ENCODE results near the gene AK2.
"Not testable (repeated sequence)": the region's sequence is repeated elsewhere in the genome, so short reads cannot be mapped to it uniquely, and the experiment has no call there.

Gene AK2

DNA sequence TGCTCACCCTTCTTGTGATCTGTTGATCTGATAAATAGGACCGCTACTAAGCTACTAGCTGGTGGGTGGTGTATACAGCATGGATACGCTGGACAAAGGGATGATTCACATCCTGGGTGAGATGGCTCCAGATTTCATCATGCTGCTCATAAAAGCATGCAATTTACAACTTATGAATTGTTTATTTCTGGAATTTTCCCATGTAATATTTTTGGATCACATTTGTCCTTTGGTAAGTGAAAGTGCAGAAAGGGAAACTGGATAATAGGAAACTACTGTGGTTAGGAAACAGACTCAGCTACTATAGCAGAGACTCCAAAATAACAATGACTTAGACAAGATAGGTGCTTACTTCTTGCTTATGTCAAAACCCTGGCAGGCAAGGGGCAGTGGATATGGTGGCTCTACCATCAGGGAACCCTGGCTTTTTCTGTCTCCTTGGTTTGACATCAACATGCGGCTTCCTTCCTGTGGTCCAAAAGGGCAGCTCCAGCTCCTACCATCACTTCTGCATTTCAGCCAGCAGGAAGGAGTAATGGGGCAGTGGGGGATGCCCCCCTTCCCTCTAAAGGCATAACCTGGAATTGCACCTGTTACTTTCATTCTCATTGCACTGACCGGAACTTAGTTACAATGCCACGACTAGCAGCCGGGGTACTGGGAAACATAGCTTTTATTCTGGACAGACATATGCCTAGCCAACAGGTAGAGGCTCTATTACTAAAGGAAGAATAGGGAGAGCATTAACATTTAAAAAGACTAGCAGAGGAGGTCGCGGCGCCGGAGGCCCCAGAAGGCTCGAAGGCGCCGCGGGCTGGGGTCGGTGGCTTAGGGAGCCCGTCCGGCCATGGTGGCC is 13.8 kb upstream of the AK2 start:
- DNase-seq (ENCODE audit: low spot score) = no peak

DNA sequence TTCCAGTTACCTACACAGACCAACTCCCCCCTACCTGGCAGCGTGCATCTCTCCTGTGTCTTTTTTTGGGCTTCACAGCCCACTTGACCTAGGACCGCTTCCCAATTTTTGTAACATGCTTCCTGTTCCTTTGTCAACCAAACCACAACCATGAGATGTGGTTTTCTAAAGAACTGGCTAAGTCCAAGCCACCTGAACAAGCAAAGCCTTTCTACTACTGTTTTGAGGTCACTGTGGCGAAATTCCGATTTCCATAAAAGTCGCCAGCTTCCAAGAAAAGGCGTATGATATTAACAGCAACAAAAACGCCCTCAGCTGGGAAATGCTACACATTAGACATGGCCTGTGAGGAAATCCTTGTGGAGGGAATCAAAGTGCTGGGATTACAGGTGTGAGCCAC is 12.7 kb upstream of the AK2 start:
- no peak for DNase-seq (ENCODE audit: low spot score)

DNA sequence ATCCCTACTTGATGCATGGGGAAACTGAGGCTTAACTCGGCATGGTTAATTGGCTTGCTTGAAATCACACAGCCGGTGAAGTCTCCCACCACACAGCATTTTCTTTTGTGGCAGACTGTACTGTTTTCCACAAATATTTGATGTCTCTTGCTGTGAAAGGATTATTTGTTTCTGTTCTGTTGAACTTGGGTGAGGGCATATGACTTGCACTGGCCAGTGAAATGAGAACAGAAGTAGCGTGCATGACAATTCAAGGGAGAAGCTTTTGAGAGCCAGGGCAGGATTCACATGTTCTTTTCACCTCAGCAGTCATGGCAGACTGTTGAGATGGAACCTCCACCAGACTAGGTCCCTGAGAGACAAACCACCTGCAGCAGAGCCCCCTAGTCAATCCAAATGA is 11.7 kb upstream of the AK2 start:
- DNase-seq (ENCODE audit: low spot score) = no peak

DNA sequence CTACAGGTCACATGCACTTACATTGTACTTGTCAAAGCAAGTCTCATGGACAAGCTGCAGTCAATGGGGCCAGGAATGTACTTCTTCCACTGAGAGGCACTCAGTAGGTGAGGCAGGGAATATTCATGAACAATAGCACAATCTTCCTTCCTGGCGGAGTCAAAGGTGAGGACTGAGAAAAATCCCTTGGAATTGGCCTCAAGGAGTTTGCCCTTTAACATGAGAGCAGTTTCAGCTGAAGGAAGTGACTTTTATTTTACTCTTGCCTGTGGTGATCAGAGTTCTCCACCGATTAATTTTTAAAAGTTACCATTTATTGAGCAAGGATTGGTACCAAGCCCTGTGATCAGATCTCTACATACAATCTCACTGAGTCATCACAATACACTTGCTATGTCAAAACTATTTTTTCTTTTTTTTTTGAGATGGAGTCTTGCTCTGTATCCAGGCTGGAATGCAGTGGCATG is 11.2 kb upstream of the AK2 start:
- no peak for DNase-seq (ENCODE audit: low spot score)

DNA sequence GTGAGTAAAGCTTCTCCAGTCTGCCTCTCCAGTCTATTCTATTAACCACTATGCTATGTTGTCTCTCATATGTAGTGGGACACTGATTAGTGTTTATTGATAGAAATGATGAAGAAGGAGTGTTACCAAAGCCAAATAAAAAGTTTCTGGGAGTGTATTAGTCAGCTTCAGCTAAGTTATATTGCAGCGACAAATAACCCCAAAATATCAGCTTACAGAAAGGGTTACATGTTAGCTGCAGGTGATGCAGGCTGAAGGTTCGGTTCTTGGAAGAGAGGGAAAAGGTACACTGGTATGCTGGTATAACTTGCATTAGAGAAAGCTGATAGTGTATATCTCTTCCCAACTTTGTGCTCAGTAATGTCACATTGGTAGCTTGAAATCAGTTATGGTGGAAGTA is 10.6 kb upstream of the AK2 start:
- DNase-seq (ENCODE audit: low spot score) = no peak

DNA sequence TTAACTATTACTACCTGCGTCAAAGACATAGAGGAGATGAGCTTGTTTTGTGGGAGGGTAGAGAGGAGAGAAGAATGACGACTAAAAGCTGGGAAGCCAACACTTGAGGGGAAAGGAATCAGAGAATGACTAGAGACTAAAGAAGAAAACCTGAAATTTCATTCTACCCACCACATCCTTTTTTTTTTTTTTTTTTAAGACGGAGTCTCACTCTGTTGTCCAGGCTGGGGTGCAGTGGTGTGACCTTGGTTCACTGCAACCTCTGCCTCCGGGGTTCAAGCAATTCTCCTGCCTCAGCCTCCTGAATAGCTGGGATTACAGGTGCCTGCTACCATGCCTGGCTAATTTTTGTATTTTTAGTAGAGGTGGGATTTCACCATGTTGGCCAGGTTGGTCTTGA is 9.6 kb upstream of the AK2 start:
- not testable (repeated sequence) for DNase-seq (ENCODE audit: low spot score)

DNA sequence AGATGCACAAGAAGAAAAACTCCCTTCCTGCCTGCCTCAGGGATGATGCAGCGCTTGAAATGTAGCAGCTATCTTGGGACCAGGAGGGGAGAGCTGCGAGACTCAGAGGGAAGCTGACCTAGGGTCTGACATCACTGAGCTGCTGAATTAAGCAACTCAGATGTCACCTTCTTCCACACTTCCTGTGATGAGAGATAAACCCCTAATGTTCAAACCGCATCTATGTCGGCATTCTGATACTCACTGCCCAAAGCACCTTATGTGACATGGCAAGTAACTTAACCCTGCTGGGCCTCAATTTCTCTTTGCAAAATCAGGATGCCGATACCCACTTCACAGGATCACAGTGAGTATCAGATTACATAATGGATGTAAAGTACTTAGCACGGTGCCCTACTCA is 9.1 kb upstream of the AK2 start:
- DNase-seq (ENCODE audit: low spot score) = peak; percentile 30

DNA sequence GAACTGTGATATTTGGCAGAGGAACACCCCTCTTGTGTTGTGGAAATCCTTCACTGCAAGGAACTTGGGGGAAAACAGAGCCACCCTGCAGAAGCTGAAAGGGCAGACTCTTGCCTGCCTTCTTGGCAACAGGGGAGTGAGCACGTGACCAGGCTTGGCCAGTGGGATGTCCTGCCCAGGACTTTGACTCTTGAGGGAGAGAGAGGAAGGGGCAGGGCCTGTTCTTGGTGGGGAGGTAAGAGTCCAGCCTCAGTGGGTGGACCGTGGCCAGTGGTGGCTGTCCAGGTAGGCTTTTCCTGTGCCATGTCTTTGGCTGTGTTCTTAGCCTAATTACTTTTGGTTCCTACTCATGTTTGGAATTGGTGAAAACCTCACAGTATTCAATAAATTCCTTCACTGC is 8.6 kb upstream of the AK2 start:
- DNase-seq (ENCODE audit: low spot score) = no peak

DNA sequence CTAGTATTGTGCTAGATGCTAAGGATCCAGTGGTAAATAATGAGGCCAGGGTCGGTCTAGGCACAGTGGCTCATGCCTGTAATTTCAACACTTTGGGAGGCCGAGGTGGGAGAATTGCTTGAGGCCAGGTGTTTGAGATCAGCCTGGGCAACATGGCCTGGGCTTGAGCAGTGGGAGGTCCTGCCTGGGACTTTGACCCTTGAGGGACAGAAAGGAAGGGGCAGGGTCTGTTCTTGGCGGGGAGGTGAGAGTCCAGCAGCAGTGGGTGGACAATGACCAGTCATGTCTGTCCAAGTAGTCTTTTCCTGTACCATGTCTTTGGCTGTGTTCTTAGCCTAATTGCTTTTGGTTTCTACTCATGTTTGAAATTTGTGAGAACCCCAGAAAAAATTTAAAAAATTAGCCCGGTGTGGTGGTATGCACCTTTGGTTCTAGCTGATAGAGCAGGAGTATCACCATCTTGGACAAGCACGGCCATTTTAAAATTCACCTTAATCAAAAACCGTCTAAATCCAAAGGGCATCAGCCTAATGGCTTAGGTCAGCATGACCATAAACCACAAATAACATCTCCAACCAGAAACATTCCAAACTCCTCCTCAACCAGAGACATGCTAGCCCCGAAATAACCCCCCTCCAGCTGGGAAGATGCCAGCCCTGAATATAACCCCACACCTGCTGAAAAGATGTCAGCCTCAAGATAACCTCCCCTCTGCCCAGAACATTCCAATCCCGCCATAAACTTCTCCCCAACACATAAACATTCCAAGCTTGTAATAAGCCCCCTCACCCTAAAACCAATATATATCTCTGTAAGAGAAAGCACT is 6.8 kb upstream of the AK2 start:
- DNase-seq (ENCODE audit: low spot score) = no peak

DNA sequence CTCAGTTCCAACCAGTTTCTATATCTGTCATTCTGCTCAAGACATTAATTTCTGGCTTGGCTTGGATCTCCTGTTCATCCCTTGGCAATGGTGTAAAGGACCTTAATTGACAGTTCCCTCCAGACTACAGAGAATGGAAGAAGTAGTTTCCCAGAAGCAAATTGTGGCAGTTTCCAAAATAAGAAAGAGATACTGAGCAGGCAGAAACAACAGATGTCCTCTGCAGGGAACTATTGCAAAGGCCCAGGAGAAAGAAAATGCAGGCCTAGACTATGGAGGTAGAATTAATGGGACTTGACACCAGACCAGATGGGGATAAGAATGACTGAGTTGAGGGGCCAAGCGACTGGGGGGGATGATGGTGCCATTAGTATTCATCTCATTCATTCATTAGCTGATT is 6.1 kb upstream of the AK2 start:
- no peak for DNase-seq (ENCODE audit: low spot score)

DNA sequence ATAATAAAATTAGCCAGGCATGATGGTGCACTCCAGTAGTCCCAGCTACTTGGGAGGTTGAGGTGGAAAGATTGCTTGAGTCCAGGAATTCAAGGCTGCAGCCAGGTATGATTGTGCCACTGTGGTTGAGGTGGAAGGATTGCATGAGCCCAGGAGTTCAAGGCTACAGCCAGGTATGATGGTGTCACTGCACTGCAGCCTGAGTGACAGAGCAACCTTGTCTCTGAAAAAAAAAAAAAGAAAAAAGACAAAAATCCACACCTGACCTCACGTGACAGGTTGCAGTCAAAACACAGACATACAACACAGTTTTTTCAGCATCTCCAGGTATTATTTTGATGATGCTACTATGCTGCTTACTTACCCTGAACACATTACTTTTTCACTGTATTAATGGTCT is 4.3 kb upstream of the AK2 start:
- no peak for DNase-seq (ENCODE audit: low spot score)

DNA sequence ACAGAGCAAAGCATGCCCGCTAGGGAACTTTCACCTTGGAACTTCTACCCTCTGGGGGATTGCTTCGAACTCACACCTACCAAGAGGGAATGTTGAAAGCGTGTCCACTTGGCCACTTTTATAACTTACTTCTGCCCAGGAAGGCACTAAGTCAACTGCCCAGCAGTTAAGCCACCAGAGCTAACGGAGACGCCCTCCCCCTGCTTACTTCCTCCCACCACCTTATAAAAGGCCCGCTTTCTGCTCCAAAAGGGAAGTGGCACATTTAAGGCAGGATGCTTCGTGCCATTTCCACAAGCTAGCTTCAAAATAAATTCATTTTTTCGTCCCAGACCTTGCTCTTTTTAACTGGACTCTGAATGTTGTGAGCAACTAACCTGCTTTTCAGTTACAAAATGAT is 3.2 kb upstream of the AK2 start:
- DNase-seq (ENCODE audit: low spot score) = no peak

DNA sequence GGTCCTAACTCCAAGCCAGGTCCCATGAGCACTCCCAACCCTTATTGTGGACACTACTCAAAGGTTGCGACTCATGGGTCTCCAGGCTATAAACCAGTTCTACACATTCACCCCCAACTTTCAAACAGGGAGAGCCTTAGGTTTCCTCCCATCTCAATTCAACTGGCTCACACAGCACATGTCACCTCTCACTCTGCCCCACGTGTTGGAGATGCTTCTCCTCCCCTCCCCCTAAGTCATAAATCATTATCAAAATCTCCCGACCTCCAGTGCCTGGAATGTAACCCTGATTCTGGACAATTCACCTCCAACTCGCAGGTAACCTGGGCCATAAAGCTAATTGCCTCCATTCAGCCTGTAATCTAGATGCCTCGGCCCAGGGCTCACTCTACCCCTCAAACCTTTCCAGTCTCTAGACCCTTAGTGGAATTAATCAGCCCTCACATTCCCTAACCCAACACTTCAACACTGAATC is 595 bp downstream of the AK2 start:
- no peak for DNase-seq (ENCODE audit: low spot score)

DNA sequence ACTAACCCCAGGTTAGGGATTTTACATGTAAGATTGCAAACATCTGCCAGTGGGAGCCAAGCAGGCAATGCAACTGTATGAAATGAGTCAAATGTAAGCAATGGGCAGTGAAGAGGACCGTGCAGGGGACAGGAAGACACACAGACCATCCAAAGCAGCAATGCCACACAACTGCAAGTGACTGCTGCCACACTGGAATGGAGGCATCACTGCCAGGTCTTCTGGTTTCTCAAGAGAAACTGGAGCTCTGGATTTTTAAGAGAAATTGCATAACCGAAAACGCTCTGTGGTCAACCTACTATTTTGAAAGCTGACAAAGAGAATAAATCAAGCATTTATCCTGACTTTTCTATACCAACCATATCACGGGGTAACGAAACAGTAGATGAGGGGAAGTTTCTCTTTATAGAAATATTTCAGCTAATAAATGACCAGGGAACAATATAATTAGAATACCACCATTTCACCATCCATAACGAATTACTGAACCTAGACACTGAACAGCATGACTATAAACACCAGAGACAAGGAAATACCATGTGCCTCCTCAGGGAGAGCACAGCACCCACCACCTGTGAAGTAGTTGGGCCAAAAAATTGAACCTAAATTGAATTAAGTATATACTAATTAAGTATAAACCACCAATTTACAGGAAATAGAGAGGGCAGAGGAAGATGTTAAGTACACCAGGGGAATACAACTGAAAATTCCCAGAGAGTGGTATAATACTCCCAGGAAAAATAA is 4.4 kb downstream of the AK2 start:
- DNase-seq (ENCODE audit: low spot score) = no peak

DNA sequence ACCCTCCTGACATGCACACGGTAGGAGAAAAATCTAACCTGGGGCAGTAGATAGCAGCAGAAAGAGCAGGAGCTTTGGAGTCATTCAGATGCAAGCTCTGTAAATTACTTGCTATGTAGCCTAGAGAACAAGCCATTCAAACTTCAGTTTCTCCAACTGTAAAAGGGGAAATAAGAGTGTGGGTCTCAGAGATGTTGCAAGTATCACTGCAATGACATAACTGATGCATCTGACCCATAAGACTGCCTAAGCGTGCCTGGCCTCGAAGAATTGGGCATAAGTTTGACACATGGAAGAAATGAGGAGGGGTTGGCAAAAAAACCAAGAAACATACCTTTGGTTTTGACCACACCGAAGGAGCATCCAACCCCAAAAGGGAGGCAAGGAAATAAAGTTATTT is 5.2 kb downstream of the AK2 start:
- DNase-seq (ENCODE audit: low spot score) = no peak

DNA sequence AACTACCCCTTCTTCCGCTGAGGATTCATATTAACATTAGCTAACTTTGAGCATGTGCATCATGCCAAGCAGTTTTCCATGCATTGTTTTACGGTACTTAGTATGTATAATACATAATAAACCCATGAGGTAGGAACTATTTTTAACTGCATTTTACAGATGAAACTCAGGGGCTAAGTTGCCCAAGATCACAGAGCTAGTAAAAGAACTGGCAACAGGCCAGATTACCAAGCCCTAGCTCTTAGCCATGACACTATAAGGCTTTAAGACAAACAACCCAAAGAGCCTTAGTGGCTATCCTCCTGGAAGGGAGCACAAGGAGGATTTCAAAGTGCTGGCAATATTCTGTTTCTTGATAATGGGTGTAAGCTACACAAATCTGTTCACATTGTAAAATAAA is 6.1 kb downstream of the AK2 start:
- no peak for DNase-seq (ENCODE audit: low spot score)

DNA sequence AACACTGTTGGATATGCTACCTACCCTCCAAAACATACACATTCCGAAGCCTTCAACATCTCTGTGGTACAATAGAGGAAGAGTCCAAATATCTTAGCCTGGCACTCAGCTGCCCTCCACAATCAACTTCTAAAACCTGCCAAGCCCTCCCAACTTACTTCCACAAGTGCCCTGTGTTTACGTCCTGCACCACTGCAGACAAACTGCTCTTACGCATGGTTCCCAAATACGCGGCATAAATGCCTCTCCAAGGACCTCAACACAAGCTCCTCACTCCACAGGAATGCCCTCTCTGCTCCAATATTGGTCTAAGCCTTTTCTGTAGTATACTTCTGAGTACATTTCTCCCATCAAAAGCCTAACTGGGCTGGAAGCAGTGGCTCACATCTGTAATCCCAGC is 6.8 kb downstream of the AK2 start:
- no peak for DNase-seq (ENCODE audit: low spot score)

DNA sequence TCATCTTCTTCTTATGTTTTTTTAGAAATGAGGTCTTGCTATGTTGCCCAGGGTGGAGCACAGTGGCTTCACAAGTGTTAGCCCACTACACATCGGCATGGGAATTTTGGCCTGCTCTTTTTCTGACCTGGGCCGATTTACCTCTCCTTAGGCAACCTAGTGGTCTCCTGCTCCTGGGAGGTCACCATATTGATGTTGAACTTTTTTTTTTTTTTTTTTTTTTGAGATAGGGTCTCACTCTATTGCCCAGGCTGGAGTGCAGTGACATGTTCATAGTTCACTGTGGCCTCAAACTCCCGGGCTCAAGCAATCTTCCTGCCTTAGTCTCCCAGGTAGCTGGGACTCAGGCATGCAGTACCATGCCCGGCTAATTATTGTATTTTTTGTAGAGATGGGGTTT is 7.5 kb downstream of the AK2 start:
- no peak for DNase-seq (ENCODE audit: low spot score)

DNA sequence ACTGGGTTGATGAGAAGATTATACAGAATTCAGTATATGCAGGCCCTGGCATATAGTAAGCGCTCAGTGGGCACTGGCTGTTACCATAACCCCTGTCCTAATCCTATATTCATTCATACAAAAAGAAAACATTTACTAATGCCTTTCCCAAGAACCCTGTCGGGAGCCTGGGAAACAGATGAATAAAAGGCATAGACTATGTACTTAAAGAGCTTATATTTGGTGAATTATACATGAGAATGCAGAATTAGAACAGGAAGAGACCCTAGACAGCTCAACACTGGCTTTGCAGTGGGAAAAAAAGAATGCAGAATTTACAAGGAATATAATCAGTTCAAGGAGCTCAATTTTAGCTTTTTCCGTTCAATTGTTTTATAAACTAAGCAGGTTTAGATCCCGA is 10.9 kb downstream of the AK2 start:
- DNase-seq (ENCODE audit: low spot score) = no peak

DNA sequence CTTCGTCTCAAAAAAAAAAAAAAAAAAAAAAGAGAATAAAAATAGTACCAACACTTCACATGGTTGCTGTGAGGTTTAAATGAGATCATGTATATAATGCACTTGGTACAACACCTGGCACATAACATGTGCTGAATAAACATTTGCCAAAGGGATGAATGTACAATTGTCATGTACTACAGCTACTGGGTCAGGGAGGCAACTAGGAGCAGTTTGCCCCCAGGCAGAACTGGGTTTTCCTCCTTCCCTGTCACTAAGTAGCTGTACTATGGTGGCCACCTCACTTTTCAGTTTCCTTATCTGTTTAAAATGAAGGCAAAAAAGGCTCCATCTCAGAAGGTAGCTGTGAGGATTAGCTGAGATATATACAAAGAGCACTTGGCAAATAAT is 11.5 kb downstream of the AK2 start:
- DNase-seq (ENCODE audit: low spot score) = no peak

DNA sequence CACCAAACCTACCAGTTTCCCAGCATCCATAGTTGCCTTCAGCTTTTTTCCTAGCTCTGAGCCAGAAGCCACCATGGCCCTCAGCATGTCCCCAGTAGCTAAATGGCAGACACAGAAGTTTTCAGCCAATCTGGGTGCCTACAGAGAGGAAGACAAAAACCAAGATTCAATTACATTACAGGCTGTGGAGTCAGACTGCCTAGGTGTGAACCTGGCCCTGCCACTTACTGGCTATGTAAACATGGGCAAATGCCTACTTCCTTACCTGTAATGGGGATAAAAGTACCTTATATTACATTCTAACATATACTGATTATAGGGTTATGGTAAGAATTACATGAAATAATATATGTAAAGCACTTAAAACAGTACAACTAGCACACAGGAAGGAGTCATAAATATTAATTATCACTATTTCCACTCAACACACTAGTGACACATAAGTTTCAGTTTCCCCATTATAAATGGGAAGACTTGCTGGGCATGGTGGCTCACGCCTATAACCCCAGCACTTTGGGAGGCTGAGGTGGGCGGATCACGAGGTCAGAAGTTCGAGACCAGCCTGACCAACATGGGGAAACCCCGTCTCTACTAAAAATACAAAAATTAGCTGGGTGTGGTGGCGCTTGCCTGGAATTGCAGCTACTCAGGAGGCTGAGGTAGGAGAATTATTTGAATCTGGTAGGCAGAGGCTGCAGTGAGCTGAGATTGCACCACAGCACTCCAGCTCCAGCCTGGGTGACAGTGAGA is 12.1 kb downstream of the AK2 start:
- DNase-seq (ENCODE audit: low spot score) = peak; percentile 34

DNA sequence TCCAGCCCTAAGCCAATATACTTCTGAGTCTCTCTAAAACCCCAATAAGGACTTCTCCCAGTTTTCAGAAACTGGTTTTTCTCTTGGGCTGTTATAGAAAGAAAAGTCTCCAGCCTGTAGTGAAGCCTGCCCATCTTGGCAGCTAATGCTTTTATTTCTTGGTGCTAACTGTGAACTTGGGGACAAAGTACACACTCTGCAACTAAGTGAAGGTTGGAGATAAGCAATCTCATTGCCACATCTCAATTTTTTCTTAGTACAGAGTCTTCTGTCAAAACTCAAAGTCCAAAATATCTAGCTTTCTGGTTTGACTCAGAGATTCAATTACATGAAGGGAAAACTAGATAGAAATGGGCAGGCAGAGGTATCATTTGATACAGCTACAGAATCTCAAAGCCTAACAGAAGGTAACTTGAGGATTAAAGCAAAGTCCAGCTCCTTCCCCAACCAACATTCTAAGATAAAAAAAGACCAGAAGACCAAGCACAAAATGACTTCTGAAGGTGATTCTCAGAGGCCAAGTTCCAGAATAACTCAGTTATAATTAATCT is 14.0 kb downstream of the AK2 start:
- no peak for DNase-seq (ENCODE audit: low spot score)

Data from CD4-positive, alpha-beta T cell treated with Interleukin-15 for 4 hours (primary cell).